ENCODE data around the gene TAF11L12.
"Not testable (repeated sequence)": the region's sequence is repeated elsewhere in the genome, so short reads cannot be mapped to it uniquely, and the experiment has no call there.

The TAF11L12 gene

DNA sequence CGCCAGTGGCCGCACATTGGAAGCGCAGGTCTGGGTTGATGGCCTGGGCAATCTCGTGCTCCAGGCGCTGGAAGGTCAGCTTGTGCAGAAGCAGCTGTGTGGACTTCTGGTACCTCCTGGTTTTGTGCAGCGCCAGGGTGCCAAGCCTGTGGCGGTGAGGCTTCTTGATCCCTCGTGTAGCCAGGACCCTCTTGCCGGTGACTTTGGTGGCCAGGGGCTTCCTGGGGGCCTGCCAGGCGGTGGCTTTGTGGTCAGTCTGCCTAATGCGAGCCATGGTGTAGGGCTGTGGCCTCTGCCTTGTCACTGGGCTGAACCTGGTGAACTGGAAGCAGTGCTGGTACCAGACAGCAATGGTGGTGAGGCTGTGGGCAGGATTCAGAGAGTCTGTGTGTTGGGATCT, 15.5 kb downstream of the TAF11L12 start:
- no peak overlapping the region for H3K4me3 ChIP-seq (ENCODE audit: low read length)
- no peak for DNase-seq (ENCODE audit: low read depth)
- TF ChIP-seq, protein P1, sequence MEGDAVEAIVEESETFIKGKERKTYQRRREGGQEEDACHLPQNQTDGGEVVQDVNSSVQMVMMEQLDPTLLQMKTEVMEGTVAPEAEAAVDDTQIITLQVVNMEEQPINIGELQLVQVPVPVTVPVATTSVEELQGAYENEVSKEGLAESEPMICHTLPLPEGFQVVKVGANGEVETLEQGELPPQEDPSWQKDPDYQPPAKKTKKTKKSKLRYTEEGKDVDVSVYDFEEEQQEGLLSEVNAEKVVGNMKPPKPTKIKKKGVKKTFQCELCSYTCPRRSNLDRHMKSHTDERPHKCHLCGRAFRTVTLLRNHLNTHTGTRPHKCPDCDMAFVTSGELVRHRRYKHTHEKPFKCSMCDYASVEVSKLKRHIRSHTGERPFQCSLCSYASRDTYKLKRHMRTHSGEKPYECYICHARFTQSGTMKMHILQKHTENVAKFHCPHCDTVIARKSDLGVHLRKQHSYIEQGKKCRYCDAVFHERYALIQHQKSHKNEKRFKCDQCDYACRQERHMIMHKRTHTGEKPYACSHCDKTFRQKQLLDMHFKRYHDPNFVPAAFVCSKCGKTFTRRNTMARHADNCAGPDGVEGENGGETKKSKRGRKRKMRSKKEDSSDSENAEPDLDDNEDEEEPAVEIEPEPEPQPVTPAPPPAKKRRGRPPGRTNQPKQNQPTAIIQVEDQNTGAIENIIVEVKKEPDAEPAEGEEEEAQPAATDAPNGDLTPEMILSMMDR (conservative IDR thresholded peaks at IDR 0.05; ENCODE audit: low read length), result no peak

GRCh38 chr5:17631788-17632187, 21.6 kb downstream of the TAF11L12 start, which contains the start of gene TAF11L13:
TSS of gene TAF11L13 (plus strand) at chr5:17632088.
- H3K4me3 ChIP-seq (ENCODE audit: low read length), result not testable (repeated sequence)

GRCh38 chr5:17634160-17634559, 24.0 kb downstream of the TAF11L12 start, which contains the start of gene TAF11L14:
TSS of gene TAF11L14 (plus strand) at chr5:17634460.
- DNase-seq (ENCODE audit: low read depth), result no peak
- H3K4me3 ChIP-seq (ENCODE audit: low read length), result no peak within 1 kb of the TSS
- TF ChIP-seq, protein P1 (conservative IDR thresholded peaks at IDR 0.05; ENCODE audit: low read length), result no peak

More at GRCh38 chr5:17631788-17632187, 21.6 kb downstream of the TAF11L12 start, which contains the start of gene TAF11L13:
- not testable (repeated sequence) for DNase-seq (ENCODE audit: low read depth)

GRCh38 chr5:17649232-17649631, 39.0 kb downstream of the TAF11L12 start:
- DNase-seq (ENCODE audit: low read depth); H3K4me3 ChIP-seq (ENCODE audit: low read length): not testable (repeated sequence)

DNA sequence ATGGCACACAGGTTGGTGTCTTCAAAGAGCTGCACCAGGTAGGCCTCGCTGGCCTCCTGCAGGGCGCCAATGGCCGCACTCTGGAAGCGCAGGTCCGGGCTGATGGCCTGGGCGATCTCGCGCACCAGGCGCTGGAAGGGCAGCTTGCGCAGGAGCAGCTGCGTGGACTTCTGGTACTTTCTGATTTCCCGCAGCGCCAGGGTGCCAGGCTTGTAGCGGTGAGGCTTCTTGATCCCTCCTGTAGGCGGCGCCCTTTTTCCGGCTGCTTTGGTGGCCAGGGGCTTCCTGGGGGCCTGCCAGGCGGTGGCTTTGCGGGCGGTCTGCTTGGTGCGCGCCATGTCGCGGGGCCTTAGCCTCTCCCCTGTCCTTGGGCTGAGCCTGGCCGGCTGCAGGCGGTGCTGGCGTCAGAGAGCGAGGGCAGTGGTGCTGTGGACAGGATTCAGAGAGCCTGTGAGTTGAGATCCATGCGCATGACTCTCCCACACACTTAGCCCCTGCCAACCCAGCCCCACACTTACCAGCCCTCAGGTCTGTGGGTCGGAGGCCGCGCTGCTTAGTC, 45.1 kb downstream of the TAF11L12 start:
- DNase-seq (ENCODE audit: low read depth); H3K4me3 ChIP-seq (ENCODE audit: low read length): not testable (repeated sequence)

DNA sequence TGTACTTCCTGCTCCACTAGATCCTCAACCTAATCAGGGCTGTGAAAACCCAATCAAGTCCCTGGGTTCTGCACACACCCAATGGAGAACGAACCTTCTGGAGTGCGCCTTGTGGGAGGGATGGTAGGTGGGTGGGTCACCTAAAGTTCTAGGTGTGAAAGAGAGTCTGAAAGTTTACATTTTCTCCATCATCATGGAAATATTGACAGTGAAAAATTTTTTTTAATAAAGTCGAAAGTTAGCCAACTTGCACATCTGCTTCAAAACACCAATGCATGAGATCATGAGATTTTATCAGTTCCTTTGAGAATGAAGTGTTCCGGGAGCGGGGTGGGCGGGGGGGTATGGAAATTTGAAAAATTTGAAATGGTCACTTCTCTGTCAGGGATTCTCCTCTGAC, 45.7 kb downstream of the TAF11L12 start:
- TF ChIP-seq, protein P1 (conservative IDR thresholded peaks at IDR 0.05; ENCODE audit: low read length), result no peak
- DNase-seq (ENCODE audit: low read depth), result no peak
- H3K4me3 ChIP-seq (ENCODE audit: low read length), result no peak overlapping the region

Data from AG10803 (cell line).